ENCODE results near the gene INPP4A.

Gene INPP4A

DNA sequence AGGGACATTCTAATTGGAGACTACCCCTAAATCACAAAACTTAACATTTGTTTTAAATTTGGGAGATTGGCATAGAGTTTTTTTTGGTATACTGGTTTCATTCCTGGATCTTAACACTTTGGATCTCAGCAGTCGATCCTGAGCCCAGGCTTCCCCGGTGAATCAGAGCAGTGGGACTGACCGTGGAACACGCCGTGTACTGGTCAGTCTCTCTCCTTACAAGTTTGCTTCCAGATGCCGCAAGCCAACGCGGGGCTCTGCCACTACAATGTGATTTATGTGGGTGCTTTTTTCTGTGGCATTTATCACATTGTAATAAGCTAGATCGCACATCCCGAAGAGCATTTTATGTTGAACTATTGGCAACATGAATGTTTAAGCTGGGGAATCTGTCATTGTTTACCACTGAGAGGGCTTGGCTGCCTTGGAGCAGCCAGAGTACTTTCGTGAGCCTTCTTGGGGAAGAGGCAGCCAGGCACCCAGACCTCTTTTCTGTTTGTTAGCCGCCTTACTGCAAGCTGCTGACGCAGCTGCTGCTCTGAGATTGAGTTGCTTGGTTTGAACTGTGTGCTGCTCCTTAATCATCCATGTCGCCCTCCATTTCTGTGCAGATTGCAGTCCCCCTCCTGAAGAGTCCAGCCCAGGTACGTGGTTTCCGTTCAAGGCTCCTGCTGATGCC lies 114.3 kb downstream of the INPP4A start:
- DNase-seq = peak in 2 of 58 donors; percentile 18 to 33

DNA sequence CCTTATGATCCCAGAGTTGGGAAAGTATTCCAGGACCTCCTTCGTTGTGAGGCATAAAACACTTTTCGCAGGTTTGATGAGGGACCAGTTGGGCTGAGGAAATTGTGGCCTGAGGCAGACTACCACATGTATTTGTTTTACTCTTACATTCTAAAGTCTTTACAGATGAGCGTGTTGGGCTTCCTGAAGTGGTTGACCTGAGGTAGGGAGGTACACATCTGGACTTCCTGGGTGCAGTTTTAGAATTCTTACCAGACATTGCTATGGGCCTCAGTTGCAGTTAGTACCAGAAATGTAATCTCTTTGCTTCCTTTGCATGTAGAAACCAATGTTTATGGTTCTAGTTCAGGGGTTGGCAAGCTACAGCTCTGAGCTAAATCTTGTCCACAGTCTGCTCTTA lies 114.9 kb downstream of the INPP4A start:
- DNase-seq = no peak

DNA sequence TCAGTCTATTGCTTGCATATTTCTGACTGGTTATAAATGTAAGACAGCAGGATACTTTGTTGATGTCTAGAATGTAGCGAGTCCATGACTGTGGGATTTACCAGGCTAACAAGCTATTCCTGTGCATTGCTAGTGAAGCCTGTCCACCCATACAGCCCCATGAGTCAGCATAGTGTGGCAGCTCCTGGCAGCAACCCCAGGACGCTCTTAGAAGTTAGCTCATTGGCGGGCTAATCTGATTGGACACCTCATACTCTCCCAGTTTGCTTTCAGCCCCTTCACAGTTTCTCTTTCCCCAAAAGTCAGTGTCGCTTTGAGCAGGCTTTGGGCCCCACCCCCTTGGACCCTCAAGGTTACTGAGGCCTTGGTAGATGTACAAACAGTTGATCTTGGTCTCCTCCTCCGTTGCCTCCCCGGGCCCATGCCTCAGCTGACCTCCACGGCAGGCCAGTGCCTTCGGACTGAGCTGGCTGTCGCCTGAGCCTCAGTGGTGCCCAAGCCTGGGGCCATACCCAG lies 115.7 kb downstream of the INPP4A start:
- peak in 16 of 58 donors; percentile 11 to 56 (median 33) for DNase-seq

DNA sequence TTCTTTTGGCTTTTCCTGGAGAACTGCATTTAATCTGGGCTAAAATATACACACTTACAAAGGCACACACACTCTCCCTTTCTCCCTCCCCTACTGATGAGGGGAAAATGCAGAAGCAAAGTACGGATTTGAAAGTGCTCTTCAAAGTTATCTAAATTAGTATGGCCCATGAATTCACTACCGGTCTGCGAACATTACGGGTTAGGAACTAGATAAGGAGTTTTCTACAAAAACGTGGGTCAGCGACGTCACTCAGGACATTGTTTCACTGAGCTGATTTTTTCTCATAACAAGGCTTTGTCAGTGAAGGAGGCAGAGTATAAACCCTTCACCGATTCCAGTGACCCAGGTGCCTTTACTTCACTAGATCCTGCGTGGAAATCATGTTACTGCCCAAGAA lies 116.4 kb downstream of the INPP4A start:
- DNase-seq = no peak

DNA sequence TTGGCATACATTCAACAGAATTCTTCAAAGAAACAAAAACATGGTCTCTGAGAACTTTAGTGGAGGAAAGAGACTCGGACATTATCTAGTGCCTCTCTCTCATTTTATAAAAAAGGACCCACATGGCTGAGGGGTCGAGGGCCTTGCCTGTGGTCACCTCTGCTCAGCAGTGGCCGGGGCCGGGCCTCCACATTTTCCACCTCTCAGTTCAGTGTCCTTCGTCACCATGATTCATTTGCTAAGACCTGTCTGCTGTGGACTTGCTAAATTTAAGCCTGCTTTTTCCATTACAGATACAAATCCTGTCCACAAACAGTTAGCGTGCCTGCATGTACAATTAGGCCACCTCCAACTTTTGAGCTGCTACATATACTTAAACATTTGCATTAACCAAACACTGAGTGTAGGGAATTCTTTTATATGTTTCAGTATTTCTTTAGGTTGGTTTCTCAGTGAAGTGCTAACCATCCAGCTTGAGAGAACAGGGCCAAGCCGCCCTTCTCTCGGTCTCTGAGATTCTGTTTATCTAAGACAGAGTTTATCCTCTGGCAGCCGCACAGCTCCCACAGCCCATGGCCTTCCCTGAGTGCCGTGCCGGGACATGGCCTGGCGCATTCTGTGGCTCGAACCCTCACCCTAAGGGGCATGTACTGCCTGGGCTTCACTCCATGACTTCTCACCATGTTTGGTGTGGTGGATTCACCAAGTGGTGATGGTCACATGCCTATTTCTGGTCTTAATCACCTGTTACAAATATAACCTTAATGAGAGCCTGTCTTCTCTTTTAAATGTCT lies 117.4 kb downstream of the INPP4A start:
- no peak for DNase-seq

DNA sequence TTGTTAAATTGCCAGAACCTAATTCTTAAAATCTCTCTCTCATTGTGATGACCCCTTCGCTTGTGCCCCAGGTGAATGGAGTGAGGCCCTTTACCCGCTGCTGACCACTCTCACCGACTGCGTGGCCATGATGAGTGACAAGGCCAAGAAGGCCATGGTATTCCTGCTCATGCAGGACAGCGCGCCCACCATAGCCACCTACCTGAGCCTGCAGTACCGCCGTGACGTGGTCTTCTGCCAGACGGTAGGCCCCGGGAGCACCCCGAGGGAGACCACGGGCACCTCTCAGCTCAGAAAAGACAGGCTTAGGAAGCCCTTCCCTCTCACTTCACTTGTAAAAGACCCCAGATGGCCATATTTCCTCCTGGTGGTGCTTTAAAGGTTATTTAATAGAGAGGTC lies 118.7 kb downstream of the INPP4A start:
- no peak for DNase-seq

DNA sequence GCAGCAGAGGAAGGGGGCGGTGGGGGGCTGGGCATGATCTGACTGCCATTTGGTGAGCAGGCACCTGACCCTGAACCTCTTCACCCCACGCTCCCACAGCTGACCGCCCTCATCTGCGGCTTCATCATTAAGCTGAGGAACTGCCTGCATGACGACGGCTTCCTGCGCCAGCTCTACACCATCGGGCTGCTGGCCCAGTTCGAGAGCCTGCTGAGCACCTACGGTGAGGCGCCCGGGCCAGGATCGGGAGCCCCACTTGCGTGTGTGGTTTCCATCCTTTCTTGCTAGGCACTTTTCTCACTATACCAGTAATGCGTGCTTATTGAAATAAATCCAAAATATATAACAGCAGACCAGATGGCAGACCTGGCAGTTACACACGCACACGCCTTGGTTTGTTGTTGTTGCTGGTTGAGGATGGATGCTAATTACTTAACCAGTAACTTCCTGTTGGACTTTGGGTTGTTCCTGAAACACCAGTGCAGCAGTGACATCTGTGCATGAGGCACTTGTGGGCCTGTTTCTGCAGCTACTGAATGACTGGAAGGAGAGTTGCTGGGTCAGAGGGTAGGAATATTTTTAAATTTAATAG lies 120.0 kb downstream of the INPP4A start:
- no peak for DNase-seq

DNA sequence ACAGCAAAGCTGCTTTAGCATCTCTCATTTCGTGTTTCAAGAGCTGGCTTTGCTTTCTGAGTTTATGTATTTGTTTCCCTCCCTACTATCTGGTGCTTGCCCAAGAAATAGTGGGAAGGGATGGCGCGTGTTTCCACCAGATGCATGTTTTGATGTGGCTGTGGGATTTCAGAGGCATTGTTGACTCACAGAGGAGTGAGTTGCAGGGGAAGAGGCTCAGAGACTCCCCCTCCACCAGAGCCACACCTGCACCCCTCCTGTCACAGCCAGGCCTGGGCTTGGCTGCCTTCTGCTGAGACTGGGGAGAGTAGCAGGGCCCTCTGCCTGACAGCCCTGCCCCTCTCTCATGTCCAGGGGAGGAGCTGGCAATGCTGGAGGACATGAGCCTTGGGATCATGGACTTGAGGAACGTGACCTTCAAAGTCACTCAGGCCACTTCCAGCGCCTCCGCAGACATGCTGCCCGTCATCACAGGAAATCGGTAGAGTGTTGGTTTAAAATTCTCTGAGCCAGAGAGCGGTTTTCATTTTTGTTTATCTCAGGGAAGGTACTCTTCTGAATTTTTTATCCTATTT lies 120.7 kb downstream of the INPP4A start:
- DNase-seq = peak in 5 of 58 donors; percentile 14 to 41 (median 14)

DNA sequence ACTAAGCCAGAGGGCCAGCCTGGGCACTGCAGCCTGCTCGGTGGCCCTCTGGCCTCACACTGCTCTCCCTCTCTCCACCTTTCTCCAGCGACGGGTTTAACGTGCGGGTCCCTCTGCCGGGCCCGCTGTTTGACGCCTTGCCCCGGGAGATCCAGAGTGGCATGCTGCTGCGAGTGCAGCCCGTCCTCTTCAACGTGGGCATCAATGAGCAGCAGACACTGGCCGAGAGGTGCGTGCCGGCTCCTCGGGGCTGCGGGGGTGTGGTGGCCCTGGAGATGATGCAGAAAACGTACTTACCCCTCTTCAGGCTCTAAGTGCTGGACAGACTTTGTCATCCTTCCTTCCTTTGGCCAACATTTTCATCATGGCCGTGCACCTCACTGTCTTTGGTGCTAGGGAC lies 121.3 kb downstream of the INPP4A start:
- no peak for DNase-seq

DNA sequence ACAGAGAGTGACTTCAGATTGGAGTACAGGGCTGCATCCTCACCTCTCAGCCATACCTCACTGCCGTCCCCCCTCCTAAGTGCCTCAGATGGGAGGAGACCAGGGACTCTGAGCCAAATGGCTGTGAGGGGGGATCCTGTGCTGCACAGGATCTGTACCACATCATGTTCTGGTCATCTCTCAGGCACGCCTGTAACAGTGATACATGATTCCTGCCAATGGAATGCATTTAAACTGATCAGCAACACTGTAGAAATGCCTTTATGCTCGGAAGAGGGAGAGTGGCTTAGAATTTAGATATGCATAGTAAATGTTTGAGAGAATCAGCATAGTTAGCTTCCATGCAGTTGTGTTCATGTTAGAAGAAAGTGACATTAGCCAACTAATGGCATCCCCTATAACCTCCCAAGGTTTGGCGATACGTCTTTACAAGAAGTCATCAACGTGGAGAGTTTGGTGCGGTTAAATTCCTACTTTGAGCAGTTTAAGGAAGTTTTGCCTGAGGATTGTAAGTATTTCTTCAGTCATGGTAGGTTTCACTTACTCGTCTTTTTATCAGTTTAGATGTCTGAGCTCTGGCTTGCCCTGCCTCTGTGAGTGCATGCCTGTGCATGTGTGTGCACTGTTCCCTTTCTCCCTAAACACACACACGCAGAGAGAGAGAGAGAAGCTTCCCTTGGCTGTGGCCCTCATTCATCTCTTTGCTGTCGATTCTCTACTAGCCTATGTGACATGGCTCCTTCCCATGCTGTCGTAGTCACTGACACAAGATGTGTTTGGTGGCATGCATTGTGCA lies 123.7 kb downstream of the INPP4A start:
- no peak for DNase-seq

DNA sequence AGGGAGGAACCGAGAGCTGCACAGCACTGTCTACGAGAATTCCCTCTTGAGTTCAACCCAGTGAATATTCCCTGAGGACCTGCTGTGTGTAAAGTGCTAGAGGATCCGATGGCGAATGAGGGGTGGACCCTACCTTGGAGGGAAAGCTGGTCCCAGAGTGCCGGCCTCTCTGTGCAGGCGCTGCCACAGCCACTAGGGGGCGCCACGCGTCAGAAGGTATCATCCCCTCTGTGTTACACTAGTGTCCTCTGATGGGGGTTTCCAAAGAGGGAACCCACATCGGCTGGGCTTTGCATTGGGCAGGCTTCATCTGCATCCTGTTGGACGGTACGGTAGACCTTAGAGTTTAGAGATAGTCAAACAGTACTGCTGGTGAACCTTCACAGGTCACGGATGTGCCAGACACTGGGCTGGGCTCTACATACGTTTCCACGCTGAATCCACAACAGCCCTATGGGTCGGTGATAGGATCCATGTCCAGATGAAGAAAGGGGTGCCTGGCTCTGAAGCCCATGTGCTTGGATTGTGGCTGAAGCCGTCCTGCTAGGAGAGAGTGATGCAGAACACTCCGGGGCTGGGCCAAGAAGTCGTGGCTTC lies 124.6 kb downstream of the INPP4A start:
- peak in 9 of 58 donors; percentile 6 to 56 (median 13) for DNase-seq

DNA sequence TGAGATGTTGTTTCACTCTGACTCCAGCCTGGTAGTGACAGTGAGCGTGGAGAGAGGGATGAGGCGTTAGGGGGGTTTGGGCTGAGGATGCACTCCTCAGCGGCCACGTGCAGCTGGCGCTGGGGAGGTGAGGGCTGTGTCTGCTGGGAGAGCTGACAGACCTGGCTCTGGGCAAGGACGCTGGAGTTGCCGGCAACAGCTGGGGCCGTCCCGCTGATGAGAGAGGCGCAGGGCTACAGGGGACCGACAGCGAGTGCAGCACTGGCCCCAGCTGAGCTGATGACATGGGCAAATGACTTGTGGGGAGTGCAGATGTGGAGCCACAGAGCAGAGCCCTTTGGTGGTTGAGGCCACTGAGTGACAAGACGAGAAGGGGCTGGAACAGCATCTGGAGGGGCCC lies 125.3 kb downstream of the INPP4A start:
- no peak for DNase-seq

DNA sequence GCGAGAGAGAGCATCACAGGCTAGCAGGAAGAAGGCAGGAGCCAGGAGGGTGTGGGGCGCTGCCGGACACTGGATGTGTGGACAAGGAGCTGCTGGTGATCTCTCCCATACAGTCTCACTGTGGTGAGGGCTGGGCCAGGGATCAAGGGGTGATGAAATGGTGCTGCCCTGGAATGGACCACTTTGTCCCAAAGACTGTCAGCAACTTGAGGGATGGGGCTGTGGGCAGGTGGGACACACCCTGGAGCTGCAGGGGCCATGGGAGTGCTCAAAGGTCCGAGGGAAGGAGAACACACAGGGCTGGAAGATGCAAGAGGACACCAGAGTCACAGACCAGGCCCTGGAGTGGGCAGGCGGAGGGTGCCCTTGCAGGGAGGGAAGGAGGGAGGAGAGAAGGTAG lies 125.7 kb downstream of the INPP4A start:
- no peak for DNase-seq

DNA sequence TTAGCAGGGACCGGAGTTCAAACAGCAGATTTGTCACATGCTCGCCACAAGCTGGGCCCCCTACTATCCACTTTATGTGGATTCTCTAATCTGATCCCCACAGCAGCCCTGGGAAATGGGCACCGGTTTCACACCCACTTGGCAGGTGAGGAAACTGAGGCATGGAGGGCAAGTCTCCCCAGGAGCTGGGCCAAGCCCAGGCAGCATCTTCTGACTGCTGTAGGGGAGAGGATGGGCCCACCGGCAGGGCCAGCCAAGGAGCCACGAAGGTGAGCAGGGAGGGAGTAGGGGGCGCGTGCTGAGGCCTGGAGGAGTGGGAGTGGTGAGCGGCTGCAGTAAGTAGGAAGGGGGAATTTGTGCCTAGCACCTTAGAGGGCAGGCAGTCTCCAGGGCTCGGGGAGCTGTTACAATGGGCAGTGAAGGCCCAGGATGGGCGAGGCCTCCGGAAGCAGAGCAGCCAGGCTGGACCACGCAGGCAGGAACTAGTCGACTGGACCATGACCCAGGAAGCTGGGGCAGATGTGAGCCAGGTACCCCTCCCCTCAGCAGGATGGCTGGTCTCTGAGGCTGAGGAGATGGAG lies 126.6 kb downstream of the INPP4A start:
- DNase-seq = no peak

DNA sequence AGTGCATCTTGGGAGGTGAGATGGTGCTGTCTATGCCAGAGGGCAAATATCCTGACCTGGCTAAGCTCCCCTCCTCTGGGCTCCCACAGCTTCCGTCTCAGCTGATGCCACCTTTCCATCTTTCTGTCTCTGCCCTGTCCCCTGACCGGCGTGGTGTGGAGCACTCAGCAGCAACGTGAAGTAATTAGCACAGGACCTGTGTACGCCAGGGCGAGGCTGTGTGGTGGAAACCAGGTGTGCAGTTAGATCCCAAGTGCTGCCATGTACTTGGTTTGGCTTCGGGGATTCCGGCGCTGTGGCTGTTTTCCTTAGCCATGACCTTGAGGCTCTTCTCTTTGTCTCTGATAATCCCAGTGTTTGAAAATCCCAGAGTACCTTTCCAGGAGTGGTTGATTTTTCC lies 127.1 kb downstream of the INPP4A start:
- DNase-seq = no peak

DNA sequence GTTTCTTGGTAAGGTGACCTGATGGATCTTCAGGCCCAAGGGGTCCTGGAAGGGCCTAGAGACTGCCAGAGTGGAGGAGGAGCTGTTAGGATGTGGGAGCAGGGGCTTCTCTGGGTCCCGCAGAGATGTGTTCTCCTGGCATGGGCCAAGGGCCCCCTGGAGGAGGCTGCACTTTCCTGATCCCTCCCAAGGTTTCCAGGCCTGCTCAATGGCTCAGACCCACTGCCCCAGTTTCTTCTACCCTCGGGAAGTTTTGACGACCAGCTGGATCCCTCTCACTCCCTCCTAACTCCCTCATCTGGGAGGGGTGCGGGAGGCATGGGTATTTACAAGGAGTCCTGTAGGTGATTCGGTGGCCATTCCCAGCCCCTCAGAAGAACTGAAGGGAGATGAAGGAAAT lies 127.6 kb downstream of the INPP4A start:
- DNase-seq = no peak

DNA sequence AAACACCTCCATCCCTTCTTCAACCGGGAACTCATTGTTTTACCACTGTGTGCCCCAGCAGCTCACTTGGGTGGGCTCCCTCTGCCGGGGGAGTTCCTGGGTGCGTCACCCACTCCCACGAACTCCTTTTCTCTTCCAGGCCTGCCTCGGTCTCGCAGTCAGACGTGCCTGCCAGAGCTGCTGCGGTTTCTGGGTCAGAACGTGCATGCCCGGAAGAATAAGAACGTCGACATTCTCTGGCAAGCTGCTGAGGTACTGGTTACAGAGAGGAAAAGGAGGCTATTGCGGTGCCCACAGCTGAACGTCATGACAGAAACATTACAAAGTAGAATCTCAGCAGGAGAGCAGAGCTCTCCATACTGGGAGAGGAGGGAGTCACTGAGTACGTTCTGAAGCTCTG lies 128.0 kb downstream of the INPP4A start:
- peak in 17 of 58 donors; percentile 15 to 62 (median 30) for DNase-seq

DNA sequence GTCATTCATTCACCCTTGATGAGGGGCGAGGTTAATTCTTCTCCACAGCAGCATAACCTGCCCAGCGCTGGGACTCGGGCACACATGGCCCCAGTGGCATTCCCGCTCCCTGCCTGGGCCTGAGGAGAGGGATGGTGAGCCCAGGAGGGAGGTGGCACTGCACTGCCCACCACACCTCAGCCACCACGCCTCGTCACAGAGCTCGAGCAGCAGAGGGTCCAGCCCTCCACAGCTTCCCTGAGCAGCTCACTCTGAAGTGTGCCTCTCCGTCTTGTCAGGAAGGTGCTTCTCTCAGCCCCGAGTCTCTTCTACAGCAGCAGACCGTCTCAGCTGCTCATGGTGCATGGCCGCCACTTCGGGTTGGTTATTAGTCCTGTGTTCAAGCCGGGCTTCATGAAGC lies 128.8 kb downstream of the INPP4A start:
- DNase-seq = no peak

DNA sequence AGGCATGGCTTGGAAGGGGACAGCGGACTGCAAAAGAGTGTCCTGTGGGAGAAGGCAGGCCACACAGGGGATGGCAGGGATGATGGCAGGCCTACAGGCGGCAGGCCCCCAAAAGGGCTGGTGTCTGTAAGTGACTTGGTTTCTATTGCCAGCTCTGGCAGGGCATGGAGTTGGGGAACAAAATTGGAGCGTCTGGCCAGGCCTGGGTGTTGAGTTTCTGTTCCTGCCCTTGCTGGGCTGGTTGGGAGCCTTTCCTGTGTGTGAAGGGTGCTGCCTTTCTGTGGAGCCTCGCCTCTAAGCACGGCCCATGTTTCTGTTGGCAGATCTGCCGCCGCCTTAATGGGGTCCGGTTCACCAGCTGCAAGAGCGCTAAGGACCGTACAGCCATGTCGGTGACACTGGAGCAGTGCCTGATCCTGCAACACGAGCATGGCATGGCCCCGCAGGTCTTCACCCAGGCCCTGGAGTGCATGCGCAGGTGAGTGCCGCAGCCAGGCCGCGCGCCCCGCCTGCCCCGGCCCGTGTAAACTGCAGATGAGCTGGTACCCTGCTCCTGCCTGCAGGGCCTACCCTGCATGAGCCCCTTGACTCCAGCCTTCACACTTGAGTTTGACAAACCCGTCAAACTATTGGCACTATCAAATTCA lies 132.1 kb downstream of the INPP4A start:
- DNase-seq = no peak

DNA sequence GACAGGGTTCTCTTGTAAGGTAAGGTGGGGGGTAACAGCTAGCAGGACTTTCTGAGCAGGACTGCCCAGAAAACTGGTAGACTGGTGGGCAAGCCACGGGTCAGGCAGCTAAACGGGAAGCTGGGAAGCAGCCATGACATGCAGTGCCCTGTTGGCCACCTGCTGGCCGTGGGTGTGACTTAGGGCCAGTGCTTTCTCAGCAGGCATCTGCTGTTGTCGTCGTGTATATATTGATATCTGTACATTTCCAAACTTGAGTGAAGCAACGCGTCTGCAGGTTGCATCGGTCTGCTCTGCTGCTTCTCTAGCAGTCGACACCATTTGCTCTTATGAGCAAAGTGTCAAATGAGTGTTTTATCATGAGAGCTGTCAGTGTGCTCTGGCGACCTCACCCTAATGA lies 132.7 kb downstream of the INPP4A start:
- DNase-seq = no peak

All from anterior cingulate cortex (tissue), 58 donors.